Ovary (tissue), 3 donors: Measurements from ENCODE around the gene MUC2.

ENCODE experiments used
- POLR2A ChIP-seq: fragments of 450-650 bp; IDR thresholded peaks from one replicate; pipeline ENCODE4 v1.6.1; 2017; ENCODE audit warnings: antibody characterized with exemption, mild to moderate bottlenecking, moderate library complexity
- TF ChIP-seq, protein P1 (sequence below), 3 donors: fragments of 450-650 bp in 2 of 3; fragments of 200-600 bp in 1 of 3; IDR thresholded peaks; one replicate each; pipeline versions ENCODE4 v1.5.1 to v1.8.0; 2016 to 2022; ENCODE audit warnings: antibody characterized with exemption in 3 of 3, mild to moderate bottlenecking in 1 of 3
- donor health status: DM: no; HTN: no; CAD: no.

DNA sequence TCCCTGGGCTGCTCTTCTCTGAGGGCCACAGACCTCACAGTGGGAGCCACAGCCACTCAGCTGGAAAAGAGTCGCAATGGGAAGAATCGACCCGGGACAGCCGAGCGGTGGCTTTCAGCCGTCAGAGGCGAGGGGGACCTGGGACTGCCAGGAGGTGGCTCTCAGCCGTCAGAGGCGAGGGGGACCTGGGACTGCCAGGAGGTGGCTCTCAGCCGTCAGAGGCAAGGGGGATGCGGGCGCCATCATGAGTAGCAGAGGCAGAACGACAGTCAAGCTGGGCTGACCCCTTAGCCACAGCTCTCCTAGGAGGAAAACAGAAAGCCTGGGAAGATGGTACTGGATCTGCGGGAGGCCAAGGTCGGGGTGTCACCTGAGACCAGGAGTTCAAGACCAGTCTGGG, 14.9 kb upstream of the MUC2 start:
- TF ChIP-seq, protein P1, sequence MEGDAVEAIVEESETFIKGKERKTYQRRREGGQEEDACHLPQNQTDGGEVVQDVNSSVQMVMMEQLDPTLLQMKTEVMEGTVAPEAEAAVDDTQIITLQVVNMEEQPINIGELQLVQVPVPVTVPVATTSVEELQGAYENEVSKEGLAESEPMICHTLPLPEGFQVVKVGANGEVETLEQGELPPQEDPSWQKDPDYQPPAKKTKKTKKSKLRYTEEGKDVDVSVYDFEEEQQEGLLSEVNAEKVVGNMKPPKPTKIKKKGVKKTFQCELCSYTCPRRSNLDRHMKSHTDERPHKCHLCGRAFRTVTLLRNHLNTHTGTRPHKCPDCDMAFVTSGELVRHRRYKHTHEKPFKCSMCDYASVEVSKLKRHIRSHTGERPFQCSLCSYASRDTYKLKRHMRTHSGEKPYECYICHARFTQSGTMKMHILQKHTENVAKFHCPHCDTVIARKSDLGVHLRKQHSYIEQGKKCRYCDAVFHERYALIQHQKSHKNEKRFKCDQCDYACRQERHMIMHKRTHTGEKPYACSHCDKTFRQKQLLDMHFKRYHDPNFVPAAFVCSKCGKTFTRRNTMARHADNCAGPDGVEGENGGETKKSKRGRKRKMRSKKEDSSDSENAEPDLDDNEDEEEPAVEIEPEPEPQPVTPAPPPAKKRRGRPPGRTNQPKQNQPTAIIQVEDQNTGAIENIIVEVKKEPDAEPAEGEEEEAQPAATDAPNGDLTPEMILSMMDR (IDR thresholded peaks at IDR 0.05): no peak
- no peak for TF ChIP-seq POLR2A
